H9 (cell line): Measurements from ENCODE around the gene MX1. TPM values are rescaled to one million over a fixed set of nuclear protein-coding genes. Genes with fewer than 3 reads are reported as not detected.

ENCODE experiments used
- DNase-seq: peaks from one replicate; pipeline ENCODE4 v3.0.0-alpha.2; 2017
- H2AFZ ChIP-seq: one replicate; pipeline ENCODE4 v1.6.1; 2013; ENCODE audit warnings: mild to moderate bottlenecking, low read length, control low read depth, moderate library complexity
- H2AK5ac ChIP-seq: 2 replicates; pipeline ENCODE4 v1.6.1; 2013; ENCODE audit warnings: low read length, control low read depth, mixed read lengths; ENCODE audit not compliant: insufficient read length
- H2BK120ac ChIP-seq: one replicate; pipeline ENCODE4 v1.6.1; 2013; ENCODE audit warnings: low read depth, mild to moderate bottlenecking, low read length, control low read depth, inconsistent platforms; ENCODE audit not compliant: poor library complexity, severe bottlenecking
- H2BK12ac ChIP-seq: 2 replicates; pipeline ENCODE4 v1.6.1; 2013; ENCODE audit warnings: low read length, control low read depth, mixed read lengths, low read depth; ENCODE audit not compliant: insufficient read length
- H2BK15ac ChIP-seq: 2 replicates; pipeline ENCODE4 v1.6.1; 2013; ENCODE audit warnings: low read depth, low read length, control low read depth
- H2BK20ac ChIP-seq: one replicate; pipeline ENCODE4 v1.6.1; 2013; ENCODE audit warnings: low read depth, mild to moderate bottlenecking, low read length, control low read depth, inconsistent platforms; ENCODE audit not compliant: poor library complexity, severe bottlenecking
- H2BK5ac ChIP-seq: 2 replicates; pipeline ENCODE4 v1.6.1; 2013; ENCODE audit warnings: low read length, control low read depth, mixed read lengths; ENCODE audit not compliant: insufficient read length
- H3K14ac ChIP-seq: 2 replicates; pipeline ENCODE4 v1.6.1; 2013; ENCODE audit warnings: low read length, control low read depth; ENCODE audit not compliant: insufficient read depth
- H3K18ac ChIP-seq: 2 replicates; pipeline ENCODE4 v1.6.1; 2013; ENCODE audit warnings: low read depth, mild to moderate bottlenecking, mixed read lengths, low read length, control low read depth; ENCODE audit not compliant: insufficient read length
- H3K23ac ChIP-seq: 2 replicates; pipeline ENCODE4 v1.6.1; 2013; ENCODE audit warnings: low read length, control low read depth, mixed read lengths, low read depth; ENCODE audit not compliant: insufficient read length
- H3K23me2 ChIP-seq: 2 replicates; pipeline ENCODE4 v1.6.1; 2013; ENCODE audit warnings: low read depth, mild to moderate bottlenecking, mixed read lengths, low read length, control low read depth; ENCODE audit not compliant: insufficient read length, poor library complexity, severe bottlenecking
- H3K27ac ChIP-seq: 2 replicates; pipeline ENCODE4 v1.5.1; 2013; ENCODE audit warnings: low read length, control low read depth, mixed read lengths, low read depth; ENCODE audit not compliant: insufficient read length
- H3K27me3 ChIP-seq: 2 replicates; pipeline ENCODE4 v1.6.1; 2013; ENCODE audit warnings: low read length, control low read depth, inconsistent platforms; ENCODE audit not compliant: insufficient read depth
- H3K4ac ChIP-seq: 2 replicates; pipeline ENCODE4 v1.6.1; 2013; ENCODE audit warnings: low read depth, mild to moderate bottlenecking, control low read depth, inconsistent platforms, low read length, moderate library complexity
- H3K4me1 ChIP-seq: 2 replicates; pipeline ENCODE4 v1.6.1; 2013; ENCODE audit warnings: low read length, control low read depth, inconsistent platforms; ENCODE audit not compliant: insufficient read depth
- H3K4me2 ChIP-seq: 2 replicates; pipeline ENCODE4 v1.6.1; 2013; ENCODE audit warnings: low read length, control low read depth, mixed read lengths; ENCODE audit not compliant: insufficient read length, insufficient read depth
- H3K56ac ChIP-seq: 2 replicates; pipeline ENCODE4 v1.6.1; 2013; ENCODE audit warnings: low read depth, mild to moderate bottlenecking, mixed read lengths, low read length, control low read depth; ENCODE audit not compliant: insufficient read length
- H3K79me1 ChIP-seq: 2 replicates; pipeline ENCODE4 v1.6.1; 2013; ENCODE audit warnings: low read depth, mild to moderate bottlenecking, moderate library complexity, low read length, control low read depth, inconsistent platforms; ENCODE audit not compliant: insufficient read depth, poor library complexity, severe bottlenecking
- H3K79me2 ChIP-seq: 2 replicates; pipeline ENCODE4 v1.6.1; 2013; ENCODE audit warnings: low read length, control low read depth, inconsistent platforms; ENCODE audit not compliant: insufficient read depth
- H3K9ac ChIP-seq: 2 replicates; pipeline ENCODE4 v1.6.1; 2013; ENCODE audit warnings: low read length, control low read depth, mixed read lengths; ENCODE audit not compliant: insufficient read length; ENCODE audit errors: extremely low read depth
- H3K9me3 ChIP-seq: one replicate; pipeline ENCODE4 v1.6.1; 2013; ENCODE audit warnings: low read depth, low read length, inconsistent platforms; ENCODE audit not compliant: control insufficient read depth
- H3T11ph ChIP-seq: one replicate; pipeline ENCODE4 v1.6.1; 2013; ENCODE audit warnings: mild to moderate bottlenecking, low read length, control low read depth, inconsistent platforms
- H4K20me1 ChIP-seq: one replicate; pipeline ENCODE4 v1.6.1; 2013; ENCODE audit not compliant: control insufficient read depth, insufficient read length, insufficient read depth
- H4K5ac ChIP-seq: 2 replicates; pipeline ENCODE4 v1.6.1; 2013; ENCODE audit warnings: low read depth, mild to moderate bottlenecking, mixed read lengths, low read length, control low read depth; ENCODE audit not compliant: insufficient read length
- H4K8ac ChIP-seq: replicated peaks from 2 replicates; pipeline ENCODE4 v1.6.1; 2013; ENCODE audit warnings: low read length, control low read depth, mixed read lengths, low read depth; ENCODE audit not compliant: insufficient read length
- H4K91ac ChIP-seq: 2 replicates; pipeline ENCODE4 v1.6.1; 2013; ENCODE audit warnings: low read depth, mild to moderate bottlenecking, moderate library complexity, mixed read lengths, low read length, control low read depth; ENCODE audit not compliant: insufficient read length
- H3K27ac Mint-ChIP-seq, 3 experiments: 2 replicates in 2 of 3; 3 replicates in 1 of 3; pipeline ENCODE4 v1.8.0; 2020 to 2021; ENCODE audit warnings: mixed read lengths in 3 of 3, mild to moderate bottlenecking in 1 of 3, moderate library complexity in 1 of 3
- H3K27me3 Mint-ChIP-seq: 2 replicates; pipeline ENCODE4 v1.8.0; 2021; ENCODE audit warnings: low read depth, mild to moderate bottlenecking, moderate library complexity, mixed read lengths
- H3K36me3 Mint-ChIP-seq, 3 experiments: 2 replicates in 2 of 3; 3 replicates in 1 of 3; pipeline ENCODE4 v1.8.0; 2020 to 2021; ENCODE audit warnings: low read depth in 3 of 3, mixed read lengths in 3 of 3; ENCODE audit not compliant: insufficient read depth in 1 of 3
- H3K4me1 Mint-ChIP-seq, 2 experiments: 2 replicates each; pipeline ENCODE4 v1.8.0; 2020; ENCODE audit warnings: mixed read lengths in 2 of 2
- H3K4me3 Mint-ChIP-seq, 2 experiments: 2 replicates in 1 of 2; 3 replicates in 1 of 2; pipeline ENCODE4 v1.8.0; 2020 to 2021; ENCODE audit warnings: mild to moderate bottlenecking in 2 of 2, mixed read lengths in 2 of 2, moderate library complexity in 1 of 2
- H3K9me3 Mint-ChIP-seq, 2 experiments: 2 replicates in 1 of 2; 3 replicates in 1 of 2; pipeline ENCODE4 v1.8.0; 2020; ENCODE audit warnings: mild to moderate bottlenecking in 2 of 2, mixed read lengths in 2 of 2, moderate library complexity in 1 of 2
- WGBS: extraction: QIAGEN DNeasy Blood & Tissue Kit; methylation state at CpG from one replicate; pipeline ENCODE4 v1.1.7; 2013; ENCODE audit warnings: missing lambda C conversion rate, low lambda C conversion rate, mixed read lengths; ENCODE audit not compliant: insufficient read length; ENCODE audit errors: extremely low coverage; 5-methylcytosine and 5-hydroxymethylcytosine counted together
- total RNA-seq: library from RNA; stranded (reverse); gene quantifications from 2 replicates; pipeline ENCODE4 v1.2.1, GENCODE V29; 2021
- TF ChIP-seq, protein P1 (sequence below): fragments of 200-600 bp; sonication (generic); conservative IDR thresholded peaks from 3 replicates; pipeline ENCODE4 v1.8.0; 2021; ENCODE audit warnings: antibody characterized with exemption, mild to moderate bottlenecking

The MX1 gene
- total RNA-seq, 1 experiment from 2014 or later = 6.3 TPM

DNA sequence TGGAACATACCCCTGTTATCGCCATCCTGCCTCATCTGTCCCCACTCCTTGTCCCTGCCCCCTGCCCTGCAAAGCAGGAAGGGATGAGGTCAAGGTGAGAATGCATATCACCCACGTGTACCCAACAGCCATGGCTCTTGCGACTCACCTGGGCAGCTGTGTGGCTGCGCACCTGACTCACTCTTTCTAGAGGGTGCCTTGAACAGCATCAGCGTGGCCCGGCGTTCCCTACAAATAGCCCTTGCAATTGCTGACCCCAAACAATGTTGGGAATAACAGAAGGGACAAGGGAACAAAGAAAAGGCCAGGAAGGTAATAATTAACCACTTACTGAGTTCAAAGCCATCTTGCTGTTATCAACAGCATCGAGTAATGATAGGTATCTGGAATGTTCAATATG lies 71.7 kb downstream of the MX1 start:
- Histone ChIP-seq H3K27me3 (no peaks in the 10 kb centered on the region), H3K23me2 (no peaks in the 10 kb centered on the region), H4K5ac (no peak overlapping the region), H4K8ac (no peak overlapping the region), H3K79me2 (no peaks in the 10 kb centered on the region; the same call in 1 of the 2 replicates), H3K56ac (no peak overlapping the region), H3K79me1 (no peaks in the 10 kb centered on the region), H2BK15ac (no peak overlapping the region), H2BK120ac (no peak overlapping the region), H3T11ph (no peak overlapping the region), H3K4ac (no peak overlapping the region), H4K91ac (no peak overlapping the region), H2AK5ac (no peak overlapping the region), H3K14ac (no peak overlapping the region), H3K27ac (no peak overlapping the region), H2BK5ac (no peak overlapping the region), H4K20me1 (no peaks in the 10 kb centered on the region), H2BK12ac (no peak overlapping the region), H3K9me3 (no peaks in the 10 kb centered on the region), H3K4me1 (no peaks in the 10 kb centered on the region; the same call in 1 of the 2 replicates), H2AFZ (no peak overlapping the region), H3K23ac (no peak overlapping the region), H3K9ac (no peak overlapping the region), H2BK20ac (no peak overlapping the region), H3K4me2 (no peak overlapping the region), H3K18ac (no peak overlapping the region)
- Mint-ChIP-seq H3K4me1 (peaks cover 26 to 27% of the 10 kb centered on the region in 2 experiments), H3K9me3 (no peaks in the 10 kb centered on the region), H3K4me3 (no peak overlapping the region), H3K36me3 (peaks cover 0 to 15% (median 12%) of the 10 kb centered on the region in 3 experiments; a peak in 4 of 7 replicates), H3K27me3 (no peaks in the 10 kb centered on the region), H3K27ac (no peak overlapping the region)
- no peak for DNase-seq
- TF ChIP-seq, protein P1, sequence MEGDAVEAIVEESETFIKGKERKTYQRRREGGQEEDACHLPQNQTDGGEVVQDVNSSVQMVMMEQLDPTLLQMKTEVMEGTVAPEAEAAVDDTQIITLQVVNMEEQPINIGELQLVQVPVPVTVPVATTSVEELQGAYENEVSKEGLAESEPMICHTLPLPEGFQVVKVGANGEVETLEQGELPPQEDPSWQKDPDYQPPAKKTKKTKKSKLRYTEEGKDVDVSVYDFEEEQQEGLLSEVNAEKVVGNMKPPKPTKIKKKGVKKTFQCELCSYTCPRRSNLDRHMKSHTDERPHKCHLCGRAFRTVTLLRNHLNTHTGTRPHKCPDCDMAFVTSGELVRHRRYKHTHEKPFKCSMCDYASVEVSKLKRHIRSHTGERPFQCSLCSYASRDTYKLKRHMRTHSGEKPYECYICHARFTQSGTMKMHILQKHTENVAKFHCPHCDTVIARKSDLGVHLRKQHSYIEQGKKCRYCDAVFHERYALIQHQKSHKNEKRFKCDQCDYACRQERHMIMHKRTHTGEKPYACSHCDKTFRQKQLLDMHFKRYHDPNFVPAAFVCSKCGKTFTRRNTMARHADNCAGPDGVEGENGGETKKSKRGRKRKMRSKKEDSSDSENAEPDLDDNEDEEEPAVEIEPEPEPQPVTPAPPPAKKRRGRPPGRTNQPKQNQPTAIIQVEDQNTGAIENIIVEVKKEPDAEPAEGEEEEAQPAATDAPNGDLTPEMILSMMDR = no peak
- no CpG with 5 or more reads among the region's 8 CpGs for WGBS
